GM18505 (cell line): ENCODE results near the gene EIF4E3.

Source experiments
- ATAC-seq: cut with Tn5 transposase; IDR thresholded peaks from one replicate; pipeline ENCODE4 v1.9.1; 2021; ENCODE audit not compliant: unreplicated experiment
- POLR2A ChIP-seq: IDR thresholded peaks from 4 replicates; pipeline ENCODE4 v1.6.1; 2011; ENCODE audit warnings: borderline replicate concordance; ENCODE audit not compliant: insufficient read depth, insufficient read length; ENCODE audit errors: extremely low read depth

EIF4E3 gene

DNA sequence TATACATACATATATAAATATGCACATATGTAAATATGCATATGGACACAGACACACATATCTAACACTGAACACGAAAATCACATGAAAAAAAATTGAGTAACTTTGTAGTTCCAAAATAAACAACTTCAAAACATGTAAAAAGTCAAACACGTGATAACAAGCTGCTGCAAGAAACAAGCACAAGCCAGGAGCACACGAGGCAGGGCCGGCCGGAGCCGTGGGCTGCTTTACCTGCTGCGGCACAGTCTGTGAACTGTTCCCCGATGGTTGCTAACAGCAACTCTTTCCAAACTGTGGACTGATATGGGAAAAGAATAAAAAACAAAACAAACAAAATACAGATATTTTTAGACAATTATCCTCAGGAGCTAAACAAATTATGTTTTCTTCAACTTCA is 31.6 kb downstream of the EIF4E3 start:
- no peak for ATAC-seq
- no peak for TF ChIP-seq POLR2A

DNA sequence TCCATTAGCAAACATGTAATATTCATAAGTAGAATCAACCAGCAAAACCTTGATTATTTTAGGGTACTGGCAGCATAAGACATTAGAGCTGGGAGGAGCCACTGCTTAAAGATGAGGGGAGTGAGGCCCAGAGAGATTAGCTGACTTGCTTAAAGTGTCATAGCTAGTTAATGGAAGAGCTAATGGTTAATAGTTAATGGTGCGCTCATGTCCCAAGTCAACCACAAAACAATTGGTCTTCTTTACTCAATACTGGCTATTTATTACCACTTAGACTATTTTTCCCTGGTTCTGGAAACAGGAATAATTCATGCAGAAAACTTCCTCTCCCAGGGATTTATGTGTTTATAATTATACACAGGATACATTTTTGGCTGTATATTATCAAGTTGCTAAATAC is 33.1 kb downstream of the EIF4E3 start:
- no peak for ATAC-seq
- no peak for TF ChIP-seq POLR2A

DNA sequence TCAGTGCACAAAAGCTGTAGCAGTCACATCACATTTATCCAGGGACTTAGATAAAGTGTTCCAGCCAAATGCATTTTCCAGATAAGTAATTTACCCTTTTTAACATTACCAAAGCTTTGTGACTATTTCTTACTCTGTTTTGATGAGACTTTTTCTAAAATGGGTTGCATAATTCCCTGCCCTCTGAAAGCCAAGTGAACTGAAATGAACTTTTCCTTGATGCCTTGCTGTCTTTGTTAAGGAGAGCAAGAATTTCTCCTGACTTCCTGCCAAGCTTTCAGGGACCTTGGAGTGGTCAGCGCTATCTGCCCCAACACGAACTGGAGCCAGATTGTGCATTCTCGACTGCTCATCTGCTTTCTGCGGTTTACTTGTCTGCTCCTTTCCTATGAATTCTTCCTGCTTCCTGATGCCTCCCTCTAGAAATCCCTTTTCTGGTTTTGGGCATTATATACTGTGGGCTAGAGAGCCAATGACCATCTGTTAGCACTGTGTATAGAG is 34.8 kb downstream of the EIF4E3 start:
- no peak for TF ChIP-seq POLR2A
- ATAC-seq: no peak

DNA sequence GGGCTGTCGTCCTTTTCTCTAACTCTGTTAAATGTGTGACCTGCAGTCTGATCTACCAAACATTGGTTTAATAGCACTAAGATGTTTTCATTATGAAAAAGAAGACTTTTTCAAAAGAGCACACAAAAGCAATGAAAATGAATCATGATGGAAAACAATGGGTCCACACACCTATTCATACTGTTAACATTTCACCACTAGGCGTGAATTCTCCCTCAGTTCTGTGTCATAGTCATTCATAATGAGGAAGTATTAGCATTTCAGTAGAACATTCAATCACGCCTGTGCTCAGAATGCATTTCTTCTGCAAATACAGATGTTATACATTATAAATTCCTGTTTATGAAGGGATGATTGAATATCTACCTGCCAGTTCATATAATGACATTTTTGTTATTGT is 35.9 kb downstream of the EIF4E3 start:
- TF ChIP-seq POLR2A: no peak
- ATAC-seq: no peak

DNA sequence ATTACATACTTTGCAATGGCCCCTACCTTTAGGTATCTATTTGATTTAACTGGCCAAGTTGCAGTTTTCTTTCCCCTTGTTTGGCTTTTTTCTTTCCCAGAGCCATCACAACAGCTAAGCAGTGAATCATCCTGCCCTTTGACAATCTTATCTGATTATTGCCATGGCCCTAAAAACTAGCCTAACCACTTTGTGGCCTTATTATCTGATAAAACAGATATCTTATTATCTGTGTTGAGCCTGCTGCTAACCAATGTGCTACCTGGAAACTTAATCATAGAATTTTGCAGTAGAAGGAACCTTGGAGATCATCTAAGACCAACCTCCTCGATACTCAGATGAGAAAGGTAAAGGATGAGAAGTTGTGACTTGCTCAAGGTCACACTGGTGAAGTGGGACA is 37.1 kb downstream of the EIF4E3 start:
- no peak for ATAC-seq

GRCh38 chr3:71685686-71686085 is 39.5 kb downstream of the EIF4E3 start:
- no peak for ATAC-seq
- no peak for TF ChIP-seq POLR2A

More for the DNA sequence above, 37.1 kb downstream of the EIF4E3 start:
- no peak for TF ChIP-seq POLR2A

GRCh38 chr3:71684757-71685386 is 40.3 kb downstream of the EIF4E3 start:
- no peak for TF ChIP-seq POLR2A
- no peak for ATAC-seq

DNA sequence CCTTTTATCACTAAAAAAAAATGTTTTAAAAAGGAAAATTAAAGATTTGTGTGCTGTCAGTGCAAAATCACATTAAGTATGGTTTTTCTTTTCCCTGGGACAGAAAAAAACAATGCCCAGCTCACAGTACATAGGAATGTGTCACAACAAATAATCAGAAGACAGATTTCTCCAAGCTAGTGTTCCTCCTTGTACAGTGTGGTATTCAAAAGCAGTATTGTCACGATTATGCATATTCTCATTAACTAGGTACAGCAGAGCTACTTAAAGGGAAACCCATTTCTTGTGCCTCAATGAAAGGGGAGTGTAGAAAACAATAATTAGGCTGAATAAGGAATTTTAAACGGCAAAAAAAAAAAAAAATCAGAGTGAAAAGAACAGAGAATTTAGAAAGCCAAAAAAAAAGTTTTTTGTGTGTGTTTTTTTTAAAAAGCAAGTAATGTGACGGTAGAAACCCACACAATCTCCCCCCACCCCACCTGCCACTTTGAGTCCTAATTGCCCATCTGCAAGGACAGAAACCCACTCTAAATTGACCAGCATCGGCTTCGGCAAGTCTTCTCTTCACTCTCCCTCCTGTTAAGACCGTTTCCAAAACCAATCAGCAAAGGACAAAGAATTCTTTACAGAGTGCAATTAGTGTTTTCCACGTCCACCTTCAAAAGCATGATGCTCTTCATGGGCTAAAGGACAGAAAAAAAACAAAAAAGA is 41.0 kb downstream of the EIF4E3 start:
- no peak for ATAC-seq
- no peak for TF ChIP-seq POLR2A

GRCh38 chr3:71681224-71681668 is 44.0 kb downstream of the EIF4E3 start:
- no peak for TF ChIP-seq POLR2A
- peak; percentile 62 for ATAC-seq

GRCh38 chr3:71680603-71681002 is 44.6 kb downstream of the EIF4E3 start:
- no peak for ATAC-seq
- no peak for TF ChIP-seq POLR2A

DNA sequence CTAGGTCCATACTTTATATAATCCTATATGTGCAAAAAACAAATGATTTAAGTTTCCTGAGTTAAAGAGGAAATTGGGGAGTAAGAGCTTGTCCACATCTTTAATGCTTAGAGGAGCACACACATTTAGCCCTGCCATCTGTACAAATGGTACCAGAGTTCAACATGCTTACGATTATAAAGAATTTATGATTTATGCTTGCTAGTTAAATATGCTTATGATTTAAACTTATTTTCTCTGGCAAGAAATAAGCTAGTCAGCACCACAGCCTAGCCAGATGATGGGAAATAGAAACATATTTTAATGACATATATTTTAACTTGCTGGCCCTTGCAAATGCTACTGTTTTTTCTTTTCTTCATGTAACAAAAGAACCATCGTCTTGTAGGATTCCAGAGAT is 48.3 kb downstream of the EIF4E3 start:
- no peak for TF ChIP-seq POLR2A

DNA sequence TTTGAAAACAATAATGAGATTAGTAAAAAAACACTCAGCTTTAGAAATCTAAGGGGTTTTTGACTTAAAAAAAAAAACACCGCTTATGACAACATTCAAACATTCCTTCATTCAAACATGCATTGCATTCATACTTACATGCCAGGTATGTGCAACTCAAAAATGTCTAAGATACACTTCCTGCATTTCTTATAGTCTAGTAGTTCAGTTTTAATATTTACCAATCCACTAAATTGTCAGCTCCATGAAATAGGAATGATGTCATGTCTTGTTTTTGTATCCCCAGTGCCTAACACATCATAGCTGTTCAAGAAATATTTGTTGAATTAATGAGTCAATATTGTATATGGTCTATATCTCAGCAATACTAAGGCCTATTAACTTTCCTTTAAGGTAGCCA is 51.7 kb downstream of the EIF4E3 start:
- TF ChIP-seq POLR2A: no peak
- no peak for ATAC-seq

More for the DNA sequence above, 48.3 kb downstream of the EIF4E3 start:
- no peak for ATAC-seq

DNA sequence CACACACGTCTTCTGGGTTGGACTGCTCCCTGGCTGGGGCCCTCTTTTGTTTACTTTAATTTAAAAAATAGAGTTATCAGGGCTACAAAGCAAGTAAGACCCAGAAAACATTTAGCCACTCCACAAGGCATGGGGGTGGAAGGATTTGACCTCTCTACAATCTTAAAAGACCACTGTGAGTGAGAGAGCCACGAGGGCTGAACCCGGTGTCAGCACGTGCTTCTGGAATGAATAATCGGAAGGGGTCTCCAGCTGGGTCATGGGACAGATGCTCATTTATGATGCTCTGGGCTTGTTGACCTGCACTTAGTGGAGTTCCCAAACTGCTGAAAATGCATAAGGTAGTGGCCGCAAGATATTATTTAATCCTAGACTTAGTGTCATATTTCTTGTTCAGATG is 52.4 kb downstream of the EIF4E3 start:
- ATAC-seq: no peak

DNA sequence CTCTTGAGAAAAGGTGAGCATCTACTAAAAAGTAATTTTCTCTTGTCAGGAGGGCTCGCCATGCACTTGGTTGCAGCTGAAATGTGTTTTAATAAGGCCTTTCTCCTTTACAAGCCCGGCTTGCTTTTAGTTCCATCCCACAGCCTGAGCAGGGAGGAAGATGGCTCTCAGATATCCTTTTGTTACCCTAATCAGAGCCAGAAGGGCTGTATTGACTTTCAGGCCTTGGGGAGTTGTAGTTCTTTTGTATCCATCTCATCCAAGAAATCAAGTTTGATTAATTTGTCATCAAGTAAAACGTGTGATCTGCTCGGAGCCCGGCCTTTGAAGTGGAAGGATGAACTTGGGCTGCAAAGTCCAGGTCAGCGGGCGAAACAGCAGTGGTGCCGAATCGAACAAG is 52.9 kb downstream of the EIF4E3 start:
- ATAC-seq: no peak
- TF ChIP-seq POLR2A: no peak

More for the DNA sequence above, 52.4 kb downstream of the EIF4E3 start:
- TF ChIP-seq POLR2A: no peak
